Measurements from ENCODE around the gene EMC10.

GRCh38 chr19:50435221-50435620 lies 41.1 kb upstream of the EMC10 start:
- TF ChIP-seq CTCF (IDR thresholded peaks at IDR 0.05; ENCODE audit: low read length) (no peak), EZH2 (optimal IDR thresholded peaks at IDR 0.05; ENCODE audit: low read depth, low read length) (no peak), EZH2phosphoT487 (IDR thresholded peaks at IDR 0.05; ENCODE audit: low read length) (no peak)
